ENCODE data around the gene MYL5.

Gene MYL5

DNA sequence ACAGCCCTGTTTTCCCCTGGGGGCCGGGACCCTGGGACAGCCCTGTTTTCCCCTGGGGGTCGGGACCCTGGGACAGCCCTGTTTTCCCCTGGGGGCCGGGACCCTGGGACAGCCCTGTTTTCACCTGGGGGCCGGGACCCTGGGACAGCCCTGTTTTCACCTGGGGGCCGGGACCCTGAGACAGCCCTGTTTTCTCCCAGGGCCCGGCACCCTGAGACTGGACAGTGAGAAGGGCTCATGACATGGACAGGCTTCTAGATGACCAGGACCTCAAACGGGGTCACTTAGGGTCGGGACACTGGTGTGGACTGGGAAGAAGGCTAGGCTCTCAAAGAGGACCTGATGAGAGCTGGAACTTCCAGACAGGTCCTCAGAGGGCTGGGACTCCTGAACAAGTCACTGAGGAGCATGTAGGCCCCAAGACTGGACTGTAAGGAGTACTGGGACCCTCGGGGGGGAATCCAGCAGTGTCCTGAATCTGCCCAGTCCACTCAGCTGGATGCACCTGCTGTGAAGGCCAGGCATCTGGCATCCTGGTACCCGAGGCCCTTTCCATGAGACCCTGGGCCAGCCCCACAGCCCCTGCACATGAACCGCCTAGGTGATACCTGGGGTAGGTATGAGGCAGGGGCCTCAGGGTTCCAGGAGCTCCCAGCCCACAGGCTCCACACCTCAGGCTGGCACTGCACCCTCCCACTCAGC lies 33.7 kb downstream of the MYL5 start:
- Mint-ChIP-seq H3K9me3 (no peaks in the 10 kb centered on the region), H3K27me3 (no peaks in the 10 kb centered on the region), H3K27ac (no peak overlapping the region), H3K4me1 (peaks cover 18% of the 10 kb centered on the region), H3K36me3 (ENCODE audit: low read depth) (no peaks in the 10 kb centered on the region), H3K4me3 (no peak overlapping the region)
- ATAC-seq (no peak), DNase-seq (no peak)

DNA sequence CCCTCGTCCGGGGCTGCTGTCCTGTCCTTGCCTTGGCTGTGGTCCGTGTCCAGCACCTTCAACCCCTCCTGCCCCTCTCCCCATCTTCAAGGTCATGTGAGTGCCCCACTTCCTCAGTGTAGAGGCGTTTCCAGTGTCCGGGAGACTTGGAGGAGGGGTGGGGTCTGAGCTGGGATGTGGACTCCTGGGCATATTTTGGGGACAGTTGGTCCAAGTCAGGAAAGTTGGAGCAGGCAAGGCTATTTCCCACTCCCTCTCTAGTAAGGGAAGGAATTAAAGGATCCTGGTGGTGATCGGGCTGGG lies 34.2 kb downstream of the MYL5 start:
- ATAC-seq (no peak), DNase-seq (no peak)
- Mint-ChIP-seq H3K4me3 (no peak overlapping the region), H3K36me3 (ENCODE audit: low read depth) (no peaks in the 10 kb centered on the region), H3K4me1 (peaks cover 18% of the 10 kb centered on the region), H3K27me3 (no peaks in the 10 kb centered on the region), H3K9me3 (no peaks in the 10 kb centered on the region), H3K27ac (no peak overlapping the region)

DNA sequence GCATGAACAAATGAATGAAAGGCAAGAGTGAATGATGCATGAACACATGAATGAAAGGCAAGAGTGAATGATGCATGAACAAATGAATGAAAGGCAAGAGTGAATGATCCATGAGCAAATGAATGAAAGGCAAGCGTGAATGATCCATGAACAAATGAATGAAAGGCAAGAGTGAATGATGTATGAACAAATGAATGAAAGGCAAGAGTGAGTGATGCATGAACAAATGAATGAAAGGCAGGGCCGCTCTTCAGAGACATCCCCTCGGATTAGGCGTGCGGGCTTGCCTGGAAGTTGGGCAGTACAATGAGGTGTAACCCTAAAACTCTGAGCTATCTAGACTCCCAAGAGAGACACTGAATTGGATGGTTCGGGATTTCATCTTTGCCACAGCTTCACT lies 35.0 kb downstream of the MYL5 start:
- DNase-seq (no peak), ATAC-seq (no peak)
- Mint-ChIP-seq H3K4me1 (peaks cover 19% of the 10 kb centered on the region), H3K9me3 (no peaks in the 10 kb centered on the region), H3K36me3 (ENCODE audit: low read depth) (no peaks in the 10 kb centered on the region), H3K27ac (no peak overlapping the region), H3K4me3 (no peak overlapping the region), H3K27me3 (no peaks in the 10 kb centered on the region)

DNA sequence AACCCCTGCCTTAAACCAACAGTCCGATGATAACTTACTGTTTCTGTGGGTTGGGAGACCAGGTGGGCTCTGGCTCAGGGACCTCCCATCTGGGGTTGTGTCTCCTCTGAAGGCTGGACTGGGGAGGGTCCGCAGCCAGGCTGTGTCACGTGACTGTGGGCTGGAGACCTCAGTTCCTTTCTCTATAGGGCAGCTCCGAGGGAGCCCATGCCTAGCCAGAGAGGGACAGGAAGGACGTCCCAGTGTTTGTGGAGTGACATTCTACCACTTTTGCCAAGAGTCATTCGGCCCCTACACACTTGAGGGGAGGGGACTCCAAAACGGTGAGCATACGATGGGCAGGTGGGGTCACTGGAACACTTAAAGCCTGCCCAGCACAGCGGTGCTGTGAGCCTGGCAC lies 35.8 kb downstream of the MYL5 start:
- Mint-ChIP-seq H3K9me3 (no peaks in the 10 kb centered on the region), H3K4me3 (no peak overlapping the region), H3K27ac (no peak overlapping the region), H3K36me3 (ENCODE audit: low read depth) (no peaks in the 10 kb centered on the region), H3K27me3 (no peaks in the 10 kb centered on the region), H3K4me1 (peaks cover 21% of the 10 kb centered on the region)
- DNase-seq (no peak), ATAC-seq (no peak)

DNA sequence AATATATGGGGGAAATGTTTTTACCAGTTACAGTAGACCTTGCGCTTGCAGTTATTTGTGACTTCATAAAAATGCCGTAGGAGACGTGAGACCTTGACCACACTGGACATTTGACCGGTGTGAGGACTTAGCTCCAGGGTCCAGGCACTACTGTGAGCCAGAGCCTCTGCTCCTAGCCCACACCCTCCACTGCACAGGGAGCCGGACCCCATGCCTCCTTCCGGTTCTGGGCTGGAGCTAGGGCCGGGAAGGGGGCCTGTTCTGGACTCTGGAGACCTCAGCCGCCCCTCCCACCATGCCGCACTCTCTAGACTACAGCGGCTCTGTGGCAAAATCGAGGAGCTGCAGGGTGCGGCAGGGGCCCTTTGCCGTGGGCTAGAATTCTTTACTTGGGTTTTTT lies 36.6 kb downstream of the MYL5 start:
- DNase-seq (no peak), ATAC-seq (no peak)
- Mint-ChIP-seq H3K4me1 (peaks cover 19% of the 10 kb centered on the region), H3K27me3 (no peaks in the 10 kb centered on the region), H3K36me3 (ENCODE audit: low read depth) (no peaks in the 10 kb centered on the region), H3K27ac (no peak overlapping the region), H3K4me3 (no peak overlapping the region), H3K9me3 (no peaks in the 10 kb centered on the region)

DNA sequence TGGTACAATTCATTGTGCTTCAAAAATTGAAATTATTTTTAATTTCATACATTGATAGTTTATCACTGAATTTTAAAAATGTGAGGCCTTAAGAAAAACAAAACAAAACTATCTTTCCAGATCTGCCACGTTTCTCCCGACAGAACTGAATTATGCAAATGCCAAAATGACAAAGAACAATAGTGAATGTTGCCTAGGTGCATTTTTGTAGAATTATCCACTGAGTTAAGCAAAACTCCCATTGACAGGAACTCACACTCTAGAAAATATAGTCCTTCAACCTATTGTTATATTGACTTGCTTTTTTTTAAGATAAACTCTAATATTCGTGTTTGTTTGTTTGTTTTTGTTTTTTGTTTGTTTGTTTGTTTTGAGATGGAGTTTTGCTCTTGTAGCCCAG lies 37.8 kb downstream of the MYL5 start:
- Mint-ChIP-seq H3K27ac (no peak overlapping the region), H3K4me1 (peaks cover 19% of the 10 kb centered on the region), H3K36me3 (ENCODE audit: low read depth) (no peaks in the 10 kb centered on the region), H3K27me3 (no peaks in the 10 kb centered on the region), H3K4me3 (no peak overlapping the region), H3K9me3 (no peaks in the 10 kb centered on the region)
- ATAC-seq (no peak), DNase-seq (no peak)

DNA sequence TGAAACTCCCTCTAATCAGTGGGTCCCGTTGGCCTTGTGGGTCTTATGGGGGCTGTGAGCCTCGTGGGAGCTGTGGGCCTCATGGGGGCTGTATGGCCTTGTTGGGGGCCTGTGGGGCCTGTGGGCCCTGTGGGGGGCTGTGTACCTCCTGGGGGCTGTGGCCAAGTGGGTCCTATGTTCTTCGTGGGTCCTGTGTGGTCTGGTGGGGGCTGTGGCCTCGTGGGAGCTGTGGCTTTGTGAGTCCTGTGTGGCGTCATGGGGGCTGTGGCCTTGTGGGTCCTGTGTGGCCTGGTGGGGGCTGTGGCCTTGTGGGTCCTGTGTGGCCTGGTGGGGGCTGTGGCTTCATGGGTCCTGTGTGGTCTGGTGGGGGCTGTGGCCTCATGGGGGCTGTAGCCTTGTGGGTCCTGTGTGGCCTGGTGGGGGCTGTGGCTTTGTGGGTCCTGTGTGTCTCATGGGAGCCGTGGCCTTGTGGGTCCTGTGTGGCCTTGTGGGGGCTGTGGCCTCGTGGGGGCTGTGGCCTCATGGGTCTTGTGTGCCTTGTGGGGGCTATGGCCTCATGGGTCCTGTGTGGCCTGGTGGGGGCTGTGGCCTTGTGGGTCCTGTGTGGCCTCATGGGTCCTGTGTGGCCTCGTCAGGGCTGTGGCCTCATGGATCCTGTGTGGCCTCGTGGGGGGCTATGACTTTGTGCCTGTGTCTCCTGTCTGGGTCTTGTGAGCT lies 38.7 kb downstream of the MYL5 start:
- Mint-ChIP-seq H3K27ac (no peak overlapping the region), H3K4me1 (peaks cover 19% of the 10 kb centered on the region), H3K9me3 (no peaks in the 10 kb centered on the region), H3K4me3 (no peak overlapping the region), H3K27me3 (no peaks in the 10 kb centered on the region), H3K36me3 (ENCODE audit: low read depth) (no peaks in the 10 kb centered on the region)
- no peak for DNase-seq
- no peak for ATAC-seq

DNA sequence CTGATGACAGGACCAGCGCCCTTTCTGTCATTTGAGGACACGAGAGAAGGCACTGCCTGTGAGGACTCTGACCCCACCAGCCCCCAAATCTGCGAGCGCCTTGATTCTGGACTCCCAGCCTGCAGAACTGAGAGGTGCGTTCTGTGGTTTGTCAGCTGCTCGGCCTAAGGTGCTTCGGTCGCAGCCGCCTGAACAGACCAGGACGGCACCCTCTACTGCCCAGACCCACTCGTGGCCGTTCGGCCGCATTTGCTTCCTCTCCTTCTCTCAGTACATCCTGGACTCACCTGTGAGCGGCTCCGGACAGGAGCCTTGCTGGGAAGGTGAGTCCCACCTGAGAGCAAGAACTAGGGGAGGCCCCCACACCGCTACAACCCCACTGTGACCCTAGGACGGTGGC lies 39.7 kb downstream of the MYL5 start:
- Mint-ChIP-seq H3K36me3 (ENCODE audit: low read depth) (no peaks in the 10 kb centered on the region), H3K27me3 (no peaks in the 10 kb centered on the region), H3K27ac (no peak overlapping the region), H3K4me1 (peaks cover 13% of the 10 kb centered on the region), H3K9me3 (no peaks in the 10 kb centered on the region), H3K4me3 (no peak overlapping the region)
- ATAC-seq (no peak), DNase-seq (no peak)

DNA sequence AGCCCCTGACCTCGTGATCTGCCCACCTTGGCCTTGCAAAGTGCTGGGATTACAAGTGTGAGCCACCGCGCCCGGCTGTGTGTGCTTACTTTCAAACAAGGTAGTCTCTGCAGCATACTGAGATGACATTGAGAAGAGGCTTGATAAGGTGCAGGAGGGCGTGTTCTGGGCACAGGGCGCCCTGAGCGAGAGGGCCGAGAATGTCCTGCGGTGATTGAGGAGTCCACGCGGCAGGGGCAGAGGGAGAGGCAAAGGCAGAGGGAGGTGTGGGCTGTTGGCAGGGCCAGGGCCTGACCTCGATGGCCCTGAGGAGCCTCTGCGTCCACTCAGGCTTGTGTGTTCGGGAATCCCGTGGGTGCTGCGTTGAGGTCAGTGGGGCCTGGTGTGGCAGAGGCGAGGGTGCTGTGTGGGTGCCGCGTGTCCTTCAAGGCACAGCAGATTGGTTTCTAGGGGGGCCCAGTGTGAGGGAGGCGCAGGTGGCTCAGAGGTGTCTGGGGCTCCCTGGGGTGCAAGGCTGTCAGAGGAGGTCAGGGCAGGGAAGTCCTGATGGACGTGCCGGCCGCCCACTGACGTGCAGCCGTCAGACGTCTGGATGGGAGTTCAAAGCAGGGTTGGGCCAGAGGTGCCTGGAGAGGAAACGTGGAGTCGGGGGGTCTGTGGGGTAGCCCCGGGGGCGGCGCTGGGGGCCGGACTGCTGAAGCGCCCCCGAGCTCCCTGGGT lies 43.4 kb downstream of the MYL5 start:
- no peak for ATAC-seq
- H3K4me1 Mint-ChIP-seq, result peaks cover 5% of the 10 kb centered on the region
- no peak for DNase-seq
- no peak overlapping the region for H3K4me3 Mint-ChIP-seq
- H3K36me3 Mint-ChIP-seq (ENCODE audit: low read depth), result peaks cover 18% of the 10 kb centered on the region
- H3K9me3 Mint-ChIP-seq, result no peaks in the 10 kb centered on the region
- no peak overlapping the region for H3K27ac Mint-ChIP-seq
- no peaks in the 10 kb centered on the region for H3K27me3 Mint-ChIP-seq

DNA sequence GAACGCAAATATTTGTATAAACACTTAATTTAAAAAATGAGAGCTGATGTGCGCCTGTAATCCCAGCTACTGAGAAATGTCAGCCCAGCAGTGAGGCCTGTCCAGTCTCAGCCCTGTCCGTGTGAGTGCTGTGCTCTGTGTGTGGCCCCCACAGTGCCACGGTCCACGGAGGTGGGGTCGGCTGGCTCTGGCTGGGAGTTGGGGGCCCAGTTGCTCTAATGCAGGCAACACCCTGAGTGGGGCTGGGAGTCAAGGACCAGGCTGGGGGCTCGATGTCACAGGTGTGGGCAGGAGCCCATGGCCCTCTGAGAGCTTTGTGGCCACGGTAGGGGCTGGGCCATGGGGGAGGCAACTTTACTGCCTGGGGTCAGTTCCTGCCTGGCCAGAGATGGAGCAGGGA lies 44.1 kb downstream of the MYL5 start:
- H3K27me3 Mint-ChIP-seq, result no peaks in the 10 kb centered on the region
- peaks cover 23% of the 10 kb centered on the region for H3K36me3 Mint-ChIP-seq (ENCODE audit: low read depth)
- ATAC-seq (no peak), DNase-seq (no peak)
- peaks cover 5% of the 10 kb centered on the region for H3K4me1 Mint-ChIP-seq
- no peak overlapping the region for H3K27ac Mint-ChIP-seq
- H3K9me3 Mint-ChIP-seq, result no peaks in the 10 kb centered on the region
- H3K4me3 Mint-ChIP-seq, result no peak overlapping the region

DNA sequence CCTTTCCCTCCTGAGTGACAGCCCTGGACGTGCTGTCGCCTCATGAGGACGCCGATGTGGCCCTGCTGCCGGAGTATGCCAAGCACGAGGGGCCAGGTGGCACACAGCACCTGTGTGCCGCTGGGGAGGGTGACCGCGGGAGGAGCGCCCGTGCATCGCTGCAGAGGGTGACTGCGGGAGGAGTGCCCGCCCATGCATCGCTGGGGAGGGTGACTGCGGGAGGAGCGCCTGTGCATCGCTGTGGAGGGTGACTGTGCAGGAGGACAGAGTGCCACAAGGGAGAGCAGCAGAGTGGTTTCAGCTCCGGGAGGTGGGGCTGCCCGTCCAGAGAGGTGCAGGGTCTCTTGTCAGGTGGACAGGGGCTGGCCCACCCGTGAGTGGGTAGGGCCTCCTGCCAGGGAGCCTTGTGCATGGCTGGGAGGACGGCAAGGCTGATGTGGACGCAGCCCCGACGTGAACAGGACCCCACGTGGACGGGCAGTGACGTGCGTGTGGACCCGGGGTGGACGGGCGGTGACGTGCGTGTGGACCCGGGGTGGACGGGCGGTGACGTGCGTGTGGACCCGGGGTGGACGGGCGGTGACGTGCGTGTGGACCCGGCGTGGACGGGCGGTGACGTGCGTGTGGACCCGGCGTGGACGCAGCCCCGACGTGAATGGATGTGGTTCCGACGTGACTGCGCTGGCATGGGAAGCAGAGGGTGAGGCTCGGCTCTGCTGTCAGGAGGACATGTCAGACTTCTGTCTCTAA lies 45.9 kb downstream of the MYL5 start:
- Mint-ChIP-seq H3K4me1 (peaks cover 6% of the 10 kb centered on the region), H3K27me3 (no peaks in the 10 kb centered on the region), H3K4me3 (no peak overlapping the region), H3K27ac (no peak overlapping the region), H3K36me3 (ENCODE audit: low read depth) (peaks cover 23% of the 10 kb centered on the region), H3K9me3 (no peaks in the 10 kb centered on the region)
- no peak for DNase-seq
- ATAC-seq, result no peak

DNA sequence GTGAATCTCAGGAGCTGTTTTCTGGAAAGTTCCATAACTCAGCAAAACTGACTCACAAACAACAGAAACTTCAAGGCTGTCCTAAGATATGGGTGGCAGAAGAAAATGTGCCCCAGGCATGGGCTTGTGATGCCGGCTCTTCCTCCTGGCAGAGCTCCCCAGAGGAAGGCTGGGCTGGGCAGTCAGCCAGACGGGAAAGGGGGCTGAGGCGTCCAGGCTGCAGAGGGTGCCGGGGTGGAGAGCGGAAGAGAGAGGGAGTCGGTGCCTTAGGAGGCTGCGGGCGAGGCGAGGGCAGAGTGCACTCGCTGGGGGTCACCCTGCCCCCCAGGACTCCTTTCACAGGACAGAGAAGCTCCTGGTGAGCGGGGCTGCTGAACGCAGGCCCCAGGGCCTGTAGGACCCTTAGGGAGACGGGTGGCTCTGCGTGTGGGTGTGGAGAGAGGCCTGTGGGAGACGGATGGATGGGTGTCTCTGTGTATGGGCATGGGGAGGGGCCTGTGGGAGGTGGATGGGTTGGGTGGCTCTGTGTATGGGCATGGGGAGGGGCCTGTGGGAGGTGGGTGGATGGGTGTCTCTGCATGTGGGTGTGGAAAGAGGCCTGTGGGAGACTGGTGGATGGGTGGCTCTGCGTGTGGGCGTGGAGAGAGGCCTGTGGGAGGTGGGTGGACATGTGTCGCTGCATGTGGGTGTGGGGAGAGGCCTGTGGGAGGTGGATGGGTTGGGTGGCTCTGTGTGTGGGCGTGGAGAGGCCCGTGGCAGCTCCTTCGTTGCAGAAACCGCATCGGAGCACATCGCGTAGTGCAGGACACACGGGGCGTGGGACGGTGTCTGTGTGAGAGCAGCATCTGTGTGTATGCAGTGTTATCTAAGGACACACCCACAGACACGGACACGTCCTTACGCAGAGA lies 47.2 kb downstream of the MYL5 start:
- Mint-ChIP-seq H3K27me3 (no peaks in the 10 kb centered on the region), H3K9me3 (no peaks in the 10 kb centered on the region), H3K27ac (no peak overlapping the region), H3K4me1 (peaks cover 8% of the 10 kb centered on the region), H3K4me3 (no peak overlapping the region), H3K36me3 (ENCODE audit: low read depth) (peaks cover 23% of the 10 kb centered on the region)
- ATAC-seq, result no peak
- DNase-seq, result no peak

DNA sequence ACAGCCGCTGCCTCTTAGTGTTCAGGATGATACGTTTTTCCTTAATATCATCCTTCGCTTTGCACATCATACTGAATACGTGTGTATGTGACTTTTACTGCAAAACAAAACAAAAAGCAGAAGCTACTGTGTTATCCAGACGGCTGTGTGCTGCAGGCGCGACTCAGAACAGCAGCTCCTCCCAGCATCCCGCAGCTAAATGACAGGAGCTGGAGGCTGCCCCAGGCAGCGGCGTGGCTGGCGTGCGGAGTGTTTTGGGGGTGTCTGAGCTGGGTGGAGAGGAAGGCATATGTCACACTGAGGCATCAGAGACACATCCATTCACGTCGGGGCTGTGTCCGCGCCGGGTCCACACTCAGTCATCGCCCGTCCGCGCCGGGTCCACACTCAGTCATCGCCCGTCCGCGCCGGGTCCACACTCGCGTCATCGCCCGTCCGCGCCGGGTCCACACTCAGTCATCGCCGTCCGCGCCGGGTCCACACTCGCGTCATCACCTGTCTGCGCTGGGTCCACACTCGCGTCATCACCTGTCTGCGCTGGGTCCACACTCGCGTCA lies 47.9 kb downstream of the MYL5 start:
- DNase-seq (no peak), ATAC-seq (no peak)
- H3K4me3 Mint-ChIP-seq, result no peak overlapping the region
- H3K27me3 Mint-ChIP-seq, result no peaks in the 10 kb centered on the region
- H3K36me3 Mint-ChIP-seq (ENCODE audit: low read depth), result peaks cover 23% of the 10 kb centered on the region
- no peaks in the 10 kb centered on the region for H3K9me3 Mint-ChIP-seq
- H3K4me1 Mint-ChIP-seq, result peaks cover 9% of the 10 kb centered on the region
- no peak overlapping the region for H3K27ac Mint-ChIP-seq
